ENCODE measurements around the gene FNBP1. TPM values are rescaled to one million over a fixed set of nuclear protein-coding genes. Genes with fewer than 3 reads are reported as not detected.

FNBP1 gene
- total RNA-seq, 2 experiments from 2014 or later = 206 to 247 TPM

DNA sequence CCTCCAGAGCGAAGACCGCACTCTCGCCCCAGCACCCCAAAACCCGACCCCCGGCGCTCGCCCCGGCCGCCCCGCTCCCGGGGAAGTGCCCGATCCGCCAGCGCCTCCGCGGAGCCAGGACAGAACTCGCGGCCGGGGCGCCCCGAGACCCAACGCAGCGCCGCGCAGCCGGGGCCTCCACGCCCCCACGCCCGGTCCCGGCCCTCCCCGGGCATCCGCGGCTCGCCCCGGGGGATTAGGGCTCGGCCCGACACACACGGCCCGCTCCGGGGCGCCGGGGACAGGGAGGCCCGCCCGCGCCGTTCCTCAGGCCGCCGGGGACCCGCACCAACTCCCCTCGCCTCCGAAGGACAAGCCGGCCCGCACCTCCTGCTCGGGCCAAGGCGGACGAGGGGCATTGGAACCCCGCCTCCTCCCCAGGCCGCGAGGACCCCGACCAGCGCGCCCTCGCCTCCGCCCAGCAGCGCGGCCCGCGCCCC is 544 bp downstream of the FNBP1 start:
- no peaks in the 10 kb centered on the region for H3K27me3 Mint-ChIP-seq
- peak overlapping the region; percentile 98 for H3K27ac Mint-ChIP-seq
- H3K36me3 Mint-ChIP-seq (ENCODE audit: low read depth) = peaks cover 27% of the 10 kb centered on the region
- ChIA-PET CTCF (interaction anchor here (0.5 to 1.6 kb wide), 9 partner anchors 13 to 297 kb away, joined by 3 to 6 read pairs (median 3); no protein-coding TSS in a partner anchor), POLR2A (no interaction called here)
- DNase-seq = peak; percentile 14
- peak overlapping the region; percentile 98 for H3K4me3 Mint-ChIP-seq
- no peaks in the 10 kb centered on the region for H3K9me3 Mint-ChIP-seq
- H3K4me1 Mint-ChIP-seq = peaks cover 50% of the 10 kb centered on the region

DNA sequence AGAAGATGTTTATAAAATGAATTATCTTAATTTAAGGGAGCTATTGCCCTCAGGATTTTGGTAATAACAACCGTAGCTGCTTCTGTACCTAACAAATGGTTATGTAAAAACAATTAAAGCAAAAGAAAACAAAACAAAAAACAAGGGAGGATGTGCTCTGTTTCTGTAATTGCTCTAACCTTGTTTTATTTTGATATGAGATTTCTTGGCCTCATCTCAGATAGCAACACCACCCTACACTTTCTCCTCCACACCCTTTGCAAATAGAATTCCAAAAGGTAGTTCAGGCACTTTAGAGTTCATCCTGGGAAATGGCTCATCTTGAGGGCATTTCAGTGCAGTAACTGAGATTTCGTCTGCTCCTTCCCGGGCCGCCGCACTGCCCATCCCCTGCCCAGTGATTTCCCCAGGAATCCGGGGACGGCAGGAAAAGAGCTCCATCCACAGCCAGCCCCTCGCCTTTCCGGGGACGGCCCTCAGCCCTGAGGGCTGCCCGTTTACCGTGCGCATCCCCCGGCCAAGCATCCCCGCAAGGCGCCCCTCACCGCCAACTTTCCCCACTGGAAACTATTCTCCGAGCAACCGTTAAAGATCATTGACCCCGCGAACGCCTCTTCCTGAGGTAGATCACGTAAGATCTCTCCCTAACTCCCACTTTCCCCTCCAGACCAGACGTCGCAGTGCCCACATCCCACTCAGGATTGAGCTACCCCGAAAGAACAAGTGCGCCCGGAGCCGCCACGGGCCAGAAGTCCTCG is 1.2 kb downstream of the FNBP1 start:
- ChIA-PET POLR2A (interaction anchor here (0.9 kb wide), 1 partner anchor 153 kb away, joined by 9 read pairs; no protein-coding TSS in a partner anchor), CTCF (interaction anchor here (0.6 to 1.6 kb wide), 7 partner anchors 12 to 177 kb away, joined by 3 to 6 read pairs (median 3); partner anchors contain the start of gene GPR107)
- Mint-ChIP-seq H3K27me3 (no peaks in the 10 kb centered on the region), H3K36me3 (ENCODE audit: low read depth) (peaks cover 32% of the 10 kb centered on the region), H3K4me3 (peak overlapping the region; percentile 98), H3K4me1 (peaks cover 56% of the 10 kb centered on the region), H3K27ac (peak overlapping the region; percentile 98), H3K9me3 (no peaks in the 10 kb centered on the region)
- DNase-seq = no peak

DNA sequence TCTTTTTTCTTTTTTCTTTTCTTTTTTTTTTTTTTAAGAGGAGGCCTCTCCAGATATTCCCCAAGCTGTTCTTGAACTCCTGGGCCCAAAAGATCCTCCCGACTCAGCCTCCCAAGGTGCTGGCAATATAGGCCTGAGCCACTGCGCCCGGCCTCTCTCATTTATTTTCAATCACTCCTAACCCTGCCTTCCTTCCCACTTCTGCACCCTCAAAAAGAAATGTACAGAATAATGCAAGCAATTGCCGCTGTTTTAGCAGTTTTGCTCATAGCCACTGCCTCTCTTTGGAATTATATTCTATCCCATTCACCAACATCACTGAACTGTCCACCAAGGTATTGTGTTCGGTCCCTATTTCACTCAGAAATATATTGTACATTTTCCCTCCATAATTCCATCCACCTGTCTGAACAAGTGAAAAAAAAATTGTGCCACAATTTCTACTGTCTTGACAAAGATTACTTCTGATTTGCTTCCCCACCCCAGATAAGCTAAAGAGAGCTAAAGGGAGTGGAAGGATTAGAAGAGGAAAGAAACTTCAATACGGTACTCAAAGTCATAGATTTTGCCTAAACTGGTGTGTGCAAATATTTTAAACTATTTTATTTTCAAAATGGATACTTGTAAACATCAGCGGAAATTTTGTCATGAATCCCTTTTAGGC is 1.9 kb downstream of the FNBP1 start:
- Mint-ChIP-seq H3K27me3 (no peaks in the 10 kb centered on the region), H3K4me3 (peak overlapping the region; percentile 98)
- POLR2A ChIA-PET = interaction anchor here (0.7 to 0.9 kb wide), 2 partner anchors 32 to 152 kb away, joined by 9 read pairs; no protein-coding TSS in a partner anchor

DNA sequence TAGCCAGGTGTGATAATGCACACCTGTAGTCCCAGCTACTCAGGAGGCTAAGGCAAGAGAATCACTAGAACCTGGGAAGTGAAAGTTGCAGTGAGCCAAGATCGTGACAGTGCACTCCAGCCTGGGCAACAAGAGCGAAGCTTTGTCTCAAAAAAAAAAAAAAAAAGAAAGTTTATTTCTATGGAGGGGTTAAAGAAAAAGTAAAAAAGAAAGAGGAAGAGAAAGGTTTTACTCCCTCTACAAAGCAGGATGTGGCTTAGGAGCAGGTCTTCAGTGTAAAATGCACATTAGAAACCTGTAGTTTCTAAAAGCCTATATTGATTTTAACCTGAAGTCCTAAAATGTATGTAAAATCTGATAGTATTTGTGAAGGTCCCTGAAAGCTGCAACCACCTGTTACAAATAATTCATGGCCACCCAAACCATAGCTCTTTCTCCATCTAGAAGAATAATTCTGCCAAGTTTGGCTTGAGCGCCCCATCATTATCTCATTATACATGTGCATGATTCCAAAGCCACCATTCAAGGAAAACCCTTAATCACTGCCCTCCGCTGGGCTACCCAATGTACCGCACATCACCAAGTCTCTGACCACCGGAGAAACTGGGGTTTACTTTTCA is 3.4 kb downstream of the FNBP1 start:
- POLR2A ChIA-PET = interaction anchor here (0.6 to 0.7 kb wide), 3 partner anchors 77 to 153 kb away, joined by 4 read pairs; no protein-coding TSS in a partner anchor
- CTCF ChIA-PET = interaction anchor here (0.6 to 1.6 kb wide), 19 partner anchors 8 to 1548 kb away, joined by 3 to 8 read pairs (median 3); partner anchors contain the start of gene GPR107
- Mint-ChIP-seq H3K27me3 (no peaks in the 10 kb centered on the region), H3K36me3 (ENCODE audit: low read depth) (peaks cover 42% of the 10 kb centered on the region), H3K9me3 (no peaks in the 10 kb centered on the region), H3K27ac (peak overlapping the region; percentile 98), H3K4me1 (peaks cover 61% of the 10 kb centered on the region), H3K4me3 (peak overlapping the region; percentile 98)
- DNase-seq = peak; percentile 47

More for the DNA sequence above, 1.9 kb downstream of the FNBP1 start:
- peaks cover 37% of the 10 kb centered on the region for H3K36me3 Mint-ChIP-seq (ENCODE audit: low read depth)
- H3K9me3 Mint-ChIP-seq = no peaks in the 10 kb centered on the region
- H3K27ac Mint-ChIP-seq = peak overlapping the region; percentile 98
- CTCF ChIA-PET = interaction anchor here (0.6 to 1.3 kb wide), 4 partner anchors 12 to 104 kb away, joined by 3 to 4 read pairs (median 3); partner anchors contain the start of gene GPR107
- peaks cover 60% of the 10 kb centered on the region for H3K4me1 Mint-ChIP-seq
- no peak for DNase-seq

DNA sequence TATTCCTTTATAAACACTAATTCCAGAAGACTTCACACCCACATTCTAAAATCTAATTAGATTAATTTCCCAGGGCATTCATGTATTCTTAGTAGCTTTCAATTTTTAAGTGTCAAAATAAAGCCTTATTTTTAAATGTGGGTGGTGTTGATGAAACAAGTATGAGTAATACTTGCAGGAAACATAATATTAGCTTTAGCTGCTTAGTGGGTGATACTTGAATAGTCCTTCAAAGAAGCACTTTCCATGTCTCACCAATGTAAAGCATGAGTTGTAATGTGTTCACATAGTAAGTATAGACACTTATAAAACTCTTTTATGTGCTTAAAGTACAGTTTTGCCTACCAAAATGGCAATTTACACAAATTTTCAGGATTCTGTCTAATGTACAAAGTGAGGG is 6.9 kb downstream of the FNBP1 start:
- POLR2A ChIA-PET = no interaction called here
- Mint-ChIP-seq H3K27me3 (no peaks in the 10 kb centered on the region), H3K9me3 (no peaks in the 10 kb centered on the region), H3K36me3 (ENCODE audit: low read depth) (peaks cover 47% of the 10 kb centered on the region), H3K27ac (peak overlapping the region; percentile 86), H3K4me3 (peak overlapping the region; percentile 98), H3K4me1 (peaks cover 73% of the 10 kb centered on the region)
- DNase-seq = no peak
- CTCF ChIA-PET = interaction anchor here (0.7 to 1.8 kb wide), 3 partner anchors 16 to 56 kb away, joined by 3 to 4 read pairs (median 3); no protein-coding TSS in a partner anchor

DNA sequence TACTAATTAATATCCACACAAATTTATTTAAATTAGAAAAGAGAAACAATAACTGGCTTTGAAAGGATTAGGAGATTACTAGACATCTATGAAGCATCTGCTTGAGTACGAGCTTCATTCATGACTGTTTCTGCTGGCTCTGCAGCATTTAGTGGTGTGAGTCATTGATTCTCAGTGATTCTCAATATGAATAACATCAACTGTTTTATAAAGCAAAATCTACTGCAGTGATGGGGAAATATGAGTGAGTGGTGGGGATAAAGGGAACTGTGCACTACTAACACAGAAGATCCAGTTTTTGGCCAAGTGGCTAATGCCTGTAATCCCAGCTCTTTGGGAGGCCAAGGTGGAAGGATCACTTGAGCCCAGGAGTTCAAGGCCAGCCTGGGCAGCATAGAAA is 8.4 kb downstream of the FNBP1 start:
- POLR2A ChIA-PET = interaction anchor here (0.7 kb wide), 1 partner anchor 35 kb away, joined by 3 read pairs; no protein-coding TSS in a partner anchor
- Mint-ChIP-seq H3K4me3 (no peak overlapping the region), H3K27me3 (no peaks in the 10 kb centered on the region), H3K36me3 (ENCODE audit: low read depth) (peaks cover 41% of the 10 kb centered on the region), H3K27ac (peak overlapping the region; percentile 80), H3K9me3 (no peaks in the 10 kb centered on the region), H3K4me1 (peaks cover 80% of the 10 kb centered on the region)
- DNase-seq = no peak
- CTCF ChIA-PET = interaction anchor here (0.6 to 1.8 kb wide), 8 partner anchors 16 to 297 kb away, joined by 3 to 5 read pairs (median 4); no protein-coding TSS in a partner anchor

DNA sequence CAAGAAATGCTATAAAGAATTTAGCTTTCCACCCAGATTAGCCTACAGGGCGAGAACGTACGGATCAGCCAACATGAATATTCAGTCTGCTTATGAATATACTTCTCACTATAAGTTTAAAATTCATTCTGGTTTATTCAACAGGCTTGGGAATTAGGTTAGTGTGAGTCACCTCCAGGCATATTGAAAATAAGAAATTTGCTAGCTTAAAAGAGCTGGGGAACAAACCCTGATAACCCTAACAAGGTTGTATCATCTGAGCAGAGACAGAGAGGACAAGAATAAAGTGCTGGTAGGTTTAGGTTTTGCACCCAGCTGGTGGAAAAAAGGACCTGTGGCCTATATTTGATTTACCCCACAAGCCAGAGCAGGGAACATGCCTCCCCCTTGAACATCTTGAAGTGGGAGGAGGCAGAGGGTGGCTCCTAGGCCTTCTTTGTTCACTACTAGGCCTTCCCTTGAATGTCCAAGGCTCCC is 12.3 kb downstream of the FNBP1 start:
- H3K4me3 Mint-ChIP-seq = no peak overlapping the region
- H3K36me3 Mint-ChIP-seq (ENCODE audit: low read depth) = peaks cover 51% of the 10 kb centered on the region
- DNase-seq = no peak
- H3K27me3 Mint-ChIP-seq = no peaks in the 10 kb centered on the region
- ChIA-PET CTCF (interaction anchor here (0.6 to 3.1 kb wide), 9 partner anchors 9 to 117 kb away, joined by 3 to 8 read pairs (median 3); no protein-coding TSS in a partner anchor), POLR2A (no interaction called here)
- H3K27ac Mint-ChIP-seq = peak overlapping the region; percentile 65
- peaks cover 90% of the 10 kb centered on the region for H3K4me1 Mint-ChIP-seq
- H3K9me3 Mint-ChIP-seq = peaks cover 8% of the 10 kb centered on the region

DNA sequence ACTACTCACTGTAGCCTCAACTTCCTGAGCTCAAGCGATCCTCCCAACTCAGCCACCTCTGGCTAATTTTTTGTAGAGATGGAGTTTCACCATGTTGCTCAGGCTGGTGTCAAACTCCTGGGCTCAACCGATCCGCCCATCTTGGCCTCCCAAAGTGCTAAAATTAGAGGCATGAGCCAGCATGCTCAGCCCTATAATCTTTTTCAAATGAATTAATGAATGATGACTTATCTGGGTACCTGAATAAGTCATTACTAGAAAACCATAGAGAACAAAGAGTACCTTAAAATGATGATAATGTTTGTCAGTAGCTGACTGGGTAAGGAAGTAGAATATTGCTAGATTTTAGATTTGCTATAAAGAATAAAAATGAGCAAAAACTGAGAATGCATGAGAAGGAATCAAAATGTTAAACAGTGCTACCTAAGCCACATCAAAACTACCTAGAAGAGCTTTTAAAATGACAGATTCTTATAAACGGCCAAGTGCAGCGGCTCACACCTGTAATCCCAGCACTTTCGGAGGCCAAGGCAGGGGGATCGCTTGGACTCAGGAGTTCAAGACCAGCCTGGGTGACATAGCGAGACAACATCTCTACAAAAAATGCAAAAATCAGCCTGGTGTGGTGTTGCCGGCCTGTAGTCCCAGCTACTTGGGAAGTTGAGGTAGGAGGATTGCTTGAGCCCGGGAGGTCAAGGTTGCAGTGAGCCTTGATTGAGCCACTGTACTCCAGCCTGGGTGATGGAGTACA is 13.6 kb downstream of the FNBP1 start:
- no peak for DNase-seq
- H3K27me3 Mint-ChIP-seq = no peaks in the 10 kb centered on the region
- peaks cover 54% of the 10 kb centered on the region for H3K36me3 Mint-ChIP-seq (ENCODE audit: low read depth)
- H3K4me1 Mint-ChIP-seq = peaks cover 86% of the 10 kb centered on the region
- peak overlapping the region; percentile 74 for H3K27ac Mint-ChIP-seq
- CTCF ChIA-PET = interaction anchor here (0.7 to 3.1 kb wide), 10 partner anchors 10 to 90 kb away, joined by 3 to 8 read pairs (median 4); partner anchors contain the start of gene FNBP1
- H3K9me3 Mint-ChIP-seq = peaks cover 8% of the 10 kb centered on the region
- POLR2A ChIA-PET = no interaction called here
- peak overlapping the region; percentile 5 for H3K4me3 Mint-ChIP-seq

DNA sequence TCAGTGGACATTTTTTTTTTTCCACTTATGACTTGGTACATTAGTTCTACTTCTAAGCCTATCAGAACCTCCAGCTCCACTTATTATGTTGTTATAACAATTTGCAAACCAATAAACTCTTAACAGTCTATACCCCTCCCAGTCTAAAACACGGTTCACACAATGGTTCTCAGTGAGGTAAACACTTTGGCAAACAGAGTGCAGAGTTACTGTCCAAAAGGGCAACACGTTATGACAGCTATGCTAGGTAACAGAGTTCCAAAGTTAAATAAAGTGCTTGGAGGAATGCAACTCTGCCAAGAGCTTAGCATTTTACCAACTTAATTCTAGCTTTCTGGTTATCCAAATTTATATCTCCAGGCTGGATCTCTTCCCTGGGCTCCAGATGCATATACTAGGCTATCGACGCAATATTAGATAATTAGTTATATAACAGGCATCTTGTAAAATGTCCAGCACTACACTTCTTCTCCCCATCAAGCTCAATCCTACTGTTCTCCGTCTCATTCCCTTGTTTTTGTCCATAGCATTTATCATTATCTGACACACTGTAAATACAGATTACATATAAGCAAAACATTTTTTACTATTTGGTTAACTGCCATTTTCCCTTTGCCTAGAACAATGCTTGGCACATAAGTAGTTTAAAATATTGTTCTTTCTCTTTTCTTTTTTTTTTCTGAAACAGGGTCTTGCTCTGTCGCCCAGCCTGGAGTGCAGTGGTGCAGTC is 14.3 kb downstream of the FNBP1 start:
- Mint-ChIP-seq H3K27ac (peak overlapping the region; percentile 74), H3K4me3 (peak overlapping the region; percentile 5), H3K4me1 (peaks cover 92% of the 10 kb centered on the region), H3K36me3 (ENCODE audit: low read depth) (peaks cover 56% of the 10 kb centered on the region), H3K9me3 (peaks cover 8% of the 10 kb centered on the region), H3K27me3 (no peaks in the 10 kb centered on the region)
- ChIA-PET CTCF (interaction anchor here (1.0 to 3.1 kb wide), 11 partner anchors 11 to 90 kb away, joined by 3 to 8 read pairs (median 3); partner anchors contain the start of gene FNBP1), POLR2A (no interaction called here)
- no peak for DNase-seq

DNA sequence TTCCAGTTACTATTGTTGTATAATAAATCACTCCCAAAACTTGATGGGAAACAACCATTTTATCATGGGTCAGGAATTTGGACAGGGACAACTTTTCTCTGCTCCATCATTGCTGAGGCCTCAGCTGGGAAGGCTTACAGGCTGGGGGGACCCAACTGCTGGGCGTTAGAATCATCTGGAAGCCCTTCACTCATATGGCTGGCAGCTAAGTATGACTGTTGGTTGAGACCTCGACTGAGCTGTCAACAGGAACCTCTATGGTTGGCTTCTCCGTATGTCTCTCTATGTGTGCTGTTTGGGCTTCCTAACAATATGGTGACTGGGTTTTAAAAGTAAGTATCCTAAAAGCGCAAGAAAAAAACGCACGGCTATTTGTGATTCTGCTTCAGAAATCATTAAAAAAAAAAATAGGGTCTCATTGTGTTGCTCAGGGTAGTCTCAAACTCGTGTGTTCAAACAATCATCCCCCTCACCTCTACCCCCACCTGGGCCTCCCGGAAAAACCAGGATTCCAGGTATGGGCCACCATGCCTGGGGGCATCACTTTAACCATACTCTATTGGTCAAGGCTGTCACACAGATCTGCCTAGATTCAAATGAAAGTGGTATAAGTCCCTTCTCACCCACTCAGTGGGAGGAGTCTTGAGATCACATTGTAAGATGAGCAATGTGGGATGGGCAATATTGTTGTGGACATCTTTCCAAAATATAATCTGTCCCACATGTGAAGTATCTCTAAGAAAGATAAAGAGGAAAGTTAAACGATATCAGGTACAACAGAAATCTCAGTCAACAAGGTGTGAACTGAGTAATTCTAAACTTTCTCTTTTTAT is 15.2 kb downstream of the FNBP1 start:
- H3K27ac Mint-ChIP-seq = peak overlapping the region; percentile 79
- DNase-seq = no peak
- peaks cover 93% of the 10 kb centered on the region for H3K4me1 Mint-ChIP-seq
- CTCF ChIA-PET = interaction anchor here (1.0 to 3.1 kb wide), 9 partner anchors 9 to 94 kb away, joined by 3 to 8 read pairs (median 3); no protein-coding TSS in a partner anchor
- no peak overlapping the region for H3K4me3 Mint-ChIP-seq
- H3K36me3 Mint-ChIP-seq (ENCODE audit: low read depth) = peaks cover 57% of the 10 kb centered on the region
- POLR2A ChIA-PET = no interaction called here
- peaks cover 8% of the 10 kb centered on the region for H3K9me3 Mint-ChIP-seq
- H3K27me3 Mint-ChIP-seq = no peaks in the 10 kb centered on the region

Measured in activated CD4-positive, alpha-beta T cell treated with anti-CD3 and anti-CD28 coated beads, Interleukin-2, amount 10 ng/mL, durations not matched to agents 7 days and 5 days (primary cell).